Tibial nerve (tissue), 4 donors: Measurements from ENCODE around the gene MPND.

ENCODE experiments used
- EP300 ChIP-seq, 2 donors: sonication (generic); formaldehyde crosslinking; IDR thresholded peaks; one replicate each; pipeline ENCODE4 v1.6.1; 2017; ENCODE audit warnings: antibody characterized with exemption in 2 of 2, mild to moderate bottlenecking in 1 of 2
- POLR2A ChIP-seq, 2 donors: fragments of 450-650 bp; IDR thresholded peaks; one replicate each; pipeline ENCODE4 v1.6.1; 2017; ENCODE audit warnings: antibody characterized with exemption in 2 of 2, mild to moderate bottlenecking in 2 of 2, moderate library complexity in 2 of 2
- TF ChIP-seq, protein P1 (sequence below), 5 experiments: fragments of 200-600 bp in 3 of 5; fragments of 450-650 bp in 2 of 5; sonication (generic) in 3 of 5; IDR thresholded peaks; one replicate each; pipeline ENCODE4 v1.5.1; 2016 to 2019; ENCODE audit warnings: antibody characterized with exemption in 5 of 5, mild to moderate bottlenecking in 3 of 5, moderate library complexity in 2 of 5

DNA sequence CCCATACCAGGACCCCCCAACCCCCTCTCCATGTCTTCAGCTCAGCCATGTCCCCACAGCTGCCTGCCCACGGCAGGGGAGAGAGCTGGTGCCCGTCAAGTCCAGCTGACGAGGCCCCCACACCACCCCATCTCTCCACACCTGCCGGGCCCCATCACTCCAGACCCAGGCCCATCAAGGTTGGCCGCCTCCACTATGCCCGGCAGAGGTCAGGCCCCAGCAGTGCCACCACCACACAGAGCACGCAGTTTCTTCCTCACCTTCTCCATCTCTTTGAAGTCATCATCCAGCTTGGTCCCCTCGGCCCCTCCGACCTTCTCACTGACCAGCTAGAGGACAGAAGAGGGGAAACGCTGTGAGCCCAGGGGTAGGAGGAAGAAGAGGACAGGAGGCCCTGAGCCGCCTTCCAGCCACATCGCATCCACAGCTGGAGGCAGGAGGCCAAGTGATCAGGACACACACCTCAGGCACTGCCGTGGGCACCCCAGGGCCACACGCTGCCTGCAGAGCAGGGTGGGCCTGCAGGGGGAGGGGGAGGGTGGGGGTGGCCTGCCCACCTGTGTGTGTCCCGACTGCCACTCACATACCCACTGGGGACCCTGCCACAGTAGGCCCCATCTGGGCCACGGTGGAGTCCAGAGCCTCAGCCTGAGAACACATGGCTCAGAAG is 23.4 kb downstream of the MPND start:
- TF ChIP-seq, protein P1, sequence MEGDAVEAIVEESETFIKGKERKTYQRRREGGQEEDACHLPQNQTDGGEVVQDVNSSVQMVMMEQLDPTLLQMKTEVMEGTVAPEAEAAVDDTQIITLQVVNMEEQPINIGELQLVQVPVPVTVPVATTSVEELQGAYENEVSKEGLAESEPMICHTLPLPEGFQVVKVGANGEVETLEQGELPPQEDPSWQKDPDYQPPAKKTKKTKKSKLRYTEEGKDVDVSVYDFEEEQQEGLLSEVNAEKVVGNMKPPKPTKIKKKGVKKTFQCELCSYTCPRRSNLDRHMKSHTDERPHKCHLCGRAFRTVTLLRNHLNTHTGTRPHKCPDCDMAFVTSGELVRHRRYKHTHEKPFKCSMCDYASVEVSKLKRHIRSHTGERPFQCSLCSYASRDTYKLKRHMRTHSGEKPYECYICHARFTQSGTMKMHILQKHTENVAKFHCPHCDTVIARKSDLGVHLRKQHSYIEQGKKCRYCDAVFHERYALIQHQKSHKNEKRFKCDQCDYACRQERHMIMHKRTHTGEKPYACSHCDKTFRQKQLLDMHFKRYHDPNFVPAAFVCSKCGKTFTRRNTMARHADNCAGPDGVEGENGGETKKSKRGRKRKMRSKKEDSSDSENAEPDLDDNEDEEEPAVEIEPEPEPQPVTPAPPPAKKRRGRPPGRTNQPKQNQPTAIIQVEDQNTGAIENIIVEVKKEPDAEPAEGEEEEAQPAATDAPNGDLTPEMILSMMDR (IDR thresholded peaks at IDR 0.05) = no peak
- no peak for TF ChIP-seq POLR2A (IDR thresholded peaks at IDR 0.05)
- no peak for TF ChIP-seq EP300 (IDR thresholded peaks at IDR 0.05)
